Measurements from ENCODE around the gene CENPB.

CENPB gene

DNA sequence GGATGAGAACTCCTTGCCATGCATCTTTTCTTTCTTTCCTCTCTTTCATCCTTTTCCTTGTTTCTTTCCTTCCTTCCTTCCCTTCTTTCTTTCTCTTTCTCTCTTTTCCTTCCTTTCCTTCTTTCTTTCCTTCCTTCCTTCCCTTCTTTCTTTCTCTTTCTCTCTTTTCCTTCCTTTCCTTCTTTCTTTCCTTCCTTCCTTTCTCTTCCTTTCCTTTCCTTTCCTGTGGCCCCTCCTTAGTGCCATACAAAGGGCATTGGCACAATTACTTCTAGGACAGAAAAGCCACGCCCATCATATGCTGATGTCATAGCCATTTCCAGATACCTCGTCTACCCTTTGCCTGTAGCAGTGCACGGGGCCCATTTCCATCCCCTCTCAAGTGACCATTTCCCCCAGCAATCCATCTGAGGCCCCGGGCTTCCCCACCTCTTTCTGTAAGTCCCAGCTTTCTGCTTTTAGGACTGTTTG is 2.2 kb upstream of the CENPB start:
- peak; percentile 32 to 57 for DNase-seq
- TF ChIP-seq GATA1 (IDR thresholded peaks at IDR 0.05; ENCODE audit: low read depth, low read length) (no peak), POLR2A (IDR thresholded peaks at IDR 0.05; ENCODE audit: low read length) (no peak)

DNA sequence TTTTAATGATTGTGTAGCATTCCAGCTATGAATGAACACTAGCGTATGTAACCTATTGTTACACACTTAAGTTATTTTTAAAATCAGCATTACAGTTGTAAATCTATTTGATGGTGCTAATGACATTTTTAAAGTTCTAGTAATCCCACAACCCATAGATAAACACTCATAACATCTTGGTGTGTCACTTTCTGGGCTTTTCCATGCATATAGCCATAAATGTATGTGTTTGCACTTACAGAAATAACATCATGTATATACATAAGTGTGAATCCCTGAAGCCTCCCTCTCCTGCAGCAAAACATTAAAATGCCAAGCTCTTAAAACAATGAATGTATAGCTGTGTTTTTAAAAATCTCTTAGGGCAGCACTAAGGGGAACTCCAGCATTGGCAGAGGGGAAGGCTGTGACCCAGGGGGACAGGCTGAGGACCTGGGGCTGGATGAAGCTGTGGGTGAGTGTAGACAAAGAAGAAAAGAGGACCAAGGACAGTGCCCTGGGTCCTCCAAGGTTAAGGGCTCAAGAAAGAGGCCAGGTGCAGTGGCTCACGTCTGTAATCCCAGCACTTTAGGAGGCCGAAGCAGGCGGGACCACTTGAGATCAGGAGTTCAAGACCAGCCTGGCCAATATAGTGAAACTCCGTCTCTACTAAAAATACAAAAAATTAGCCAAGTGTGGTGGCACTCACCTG is 929 bp upstream of the CENPB start:
- DNase-seq, result no peak
- TF ChIP-seq GATA1 (IDR thresholded peaks at IDR 0.05; ENCODE audit: low read depth, low read length), result no peak
- TF ChIP-seq POLR2A (IDR thresholded peaks at IDR 0.05; ENCODE audit: low read length), result no peak

DNA sequence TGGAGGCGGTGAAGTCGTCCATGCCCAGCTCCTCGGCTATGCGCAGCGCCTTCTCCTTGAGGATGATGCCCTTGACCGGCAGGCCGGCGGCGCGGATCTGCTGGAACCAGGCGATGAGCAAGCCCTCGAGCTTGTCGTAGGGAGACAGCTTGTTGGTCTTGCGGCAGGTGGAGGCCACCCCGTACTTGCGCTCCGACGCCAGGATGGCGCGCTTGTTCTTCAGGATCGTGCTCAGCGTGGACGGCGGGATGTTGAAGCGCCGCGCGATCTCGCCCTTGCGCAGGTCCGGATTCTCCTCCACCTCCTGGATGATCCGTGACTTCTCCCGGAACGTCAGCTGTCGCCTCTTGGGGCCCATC is 435 bp downstream of the CENPB start:
- peak; percentile 74 to 75 for DNase-seq
- TF ChIP-seq GATA1 (IDR thresholded peaks at IDR 0.05; ENCODE audit: low read depth, low read length), result no peak

DNA sequence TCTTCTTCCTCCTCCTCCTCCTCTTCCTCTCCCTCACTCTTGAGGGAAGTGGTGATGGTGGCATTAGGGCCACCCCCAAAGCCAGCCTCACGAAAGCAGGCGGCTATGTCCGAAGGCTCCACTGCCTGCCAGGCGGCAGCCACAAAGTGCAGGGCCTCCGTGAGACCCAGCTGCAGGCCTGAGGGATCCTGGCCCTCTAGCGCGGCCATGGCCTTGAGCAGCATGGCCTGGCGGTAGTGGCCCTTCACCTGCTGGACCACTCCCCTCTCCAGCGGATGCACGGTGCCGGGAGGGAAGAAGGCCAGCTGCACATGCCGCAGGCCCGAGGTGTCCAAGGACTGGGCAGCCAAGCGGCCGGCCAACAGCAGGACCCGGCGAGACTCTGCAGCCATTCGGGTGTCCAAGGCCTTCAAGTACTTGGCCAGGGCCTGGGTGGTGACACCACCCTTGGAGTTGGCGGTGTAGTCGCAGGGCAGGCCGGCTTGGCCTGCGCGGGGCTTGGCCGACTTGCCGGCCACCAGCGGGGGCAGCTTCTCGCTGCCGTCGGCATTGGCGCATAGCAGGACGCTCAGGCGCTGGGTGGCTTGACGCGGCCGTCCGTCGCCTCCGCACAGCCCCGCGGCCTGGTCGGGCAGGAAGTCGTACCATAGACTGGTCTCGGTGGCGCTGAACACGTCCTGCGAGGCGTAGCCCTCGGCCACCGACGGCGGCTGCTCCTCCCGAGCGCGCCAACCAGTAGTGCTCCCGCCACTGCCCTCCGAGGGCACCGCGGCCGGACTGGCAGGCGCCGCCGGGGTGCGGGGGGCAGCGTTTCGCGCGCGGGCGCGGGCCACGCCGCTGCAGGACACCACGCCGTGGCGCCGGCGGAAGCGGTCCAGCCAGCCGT is 1.1 kb downstream of the CENPB start:
- no peak for TF ChIP-seq GATA1 (IDR thresholded peaks at IDR 0.05; ENCODE audit: low read depth, low read length)
- no peak for TF ChIP-seq POLR2A (IDR thresholded peaks at IDR 0.05; ENCODE audit: low read length)
- DNase-seq, result no peak

DNA sequence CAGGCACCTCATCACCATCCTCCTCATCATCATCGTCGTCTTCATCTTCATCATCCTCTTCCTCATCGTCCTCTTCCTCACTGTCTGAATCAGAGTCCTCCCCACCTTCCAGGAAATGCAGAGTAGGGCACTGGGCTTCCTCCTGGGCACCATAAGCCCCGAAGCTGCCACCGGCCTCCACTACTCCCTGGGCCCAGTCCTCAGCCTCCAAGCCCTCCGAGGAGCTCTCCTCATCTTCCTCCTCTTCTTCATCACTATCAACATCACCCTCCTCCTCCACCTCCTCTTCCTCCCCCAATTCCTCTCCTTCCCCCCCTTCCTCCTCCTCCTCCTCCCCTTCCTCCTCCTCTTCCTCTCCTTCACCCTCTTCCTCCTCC is 1.7 kb downstream of the CENPB start:
- no peak for DNase-seq
- no peak for TF ChIP-seq POLR2A (IDR thresholded peaks at IDR 0.05; ENCODE audit: low read length)
- no peak for TF ChIP-seq GATA1 (IDR thresholded peaks at IDR 0.05; ENCODE audit: low read depth, low read length)

DNA sequence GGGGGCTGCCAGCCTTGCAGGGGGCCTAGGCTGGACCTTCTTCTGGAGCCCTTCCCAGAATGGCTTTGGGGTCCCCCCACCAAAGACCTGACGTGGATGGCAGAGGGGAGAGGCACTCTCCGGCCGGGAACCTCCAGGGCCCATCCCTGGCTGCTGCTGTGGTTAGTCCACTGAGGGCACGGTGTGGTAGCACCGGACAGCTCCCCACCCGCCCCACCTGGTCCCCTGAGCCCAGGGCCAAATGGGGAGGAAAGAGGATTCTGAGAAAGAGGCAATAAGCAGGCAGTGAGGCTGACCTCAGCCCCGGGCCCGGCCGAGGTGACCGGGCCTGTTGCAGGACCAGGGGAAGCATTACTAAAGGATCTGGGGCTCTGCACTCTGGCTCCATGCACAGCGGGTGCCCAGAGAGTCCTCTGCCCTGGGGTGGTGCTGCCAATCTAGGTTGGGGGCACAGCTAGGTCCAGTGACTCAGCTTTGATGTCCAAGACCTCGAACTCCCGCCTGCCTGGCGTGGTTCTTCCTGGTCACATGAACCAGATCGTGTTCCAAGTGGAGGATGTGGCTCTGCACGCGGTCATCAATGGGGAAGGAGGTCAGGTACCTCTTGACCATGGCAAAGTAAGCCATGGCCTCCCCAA is 2.2 kb downstream of the CENPB start:
- DNase-seq, result no peak
- no peak for TF ChIP-seq GATA1 (IDR thresholded peaks at IDR 0.05; ENCODE audit: low read depth, low read length)
- no peak for TF ChIP-seq POLR2A (IDR thresholded peaks at IDR 0.05; ENCODE audit: low read length)

DNA sequence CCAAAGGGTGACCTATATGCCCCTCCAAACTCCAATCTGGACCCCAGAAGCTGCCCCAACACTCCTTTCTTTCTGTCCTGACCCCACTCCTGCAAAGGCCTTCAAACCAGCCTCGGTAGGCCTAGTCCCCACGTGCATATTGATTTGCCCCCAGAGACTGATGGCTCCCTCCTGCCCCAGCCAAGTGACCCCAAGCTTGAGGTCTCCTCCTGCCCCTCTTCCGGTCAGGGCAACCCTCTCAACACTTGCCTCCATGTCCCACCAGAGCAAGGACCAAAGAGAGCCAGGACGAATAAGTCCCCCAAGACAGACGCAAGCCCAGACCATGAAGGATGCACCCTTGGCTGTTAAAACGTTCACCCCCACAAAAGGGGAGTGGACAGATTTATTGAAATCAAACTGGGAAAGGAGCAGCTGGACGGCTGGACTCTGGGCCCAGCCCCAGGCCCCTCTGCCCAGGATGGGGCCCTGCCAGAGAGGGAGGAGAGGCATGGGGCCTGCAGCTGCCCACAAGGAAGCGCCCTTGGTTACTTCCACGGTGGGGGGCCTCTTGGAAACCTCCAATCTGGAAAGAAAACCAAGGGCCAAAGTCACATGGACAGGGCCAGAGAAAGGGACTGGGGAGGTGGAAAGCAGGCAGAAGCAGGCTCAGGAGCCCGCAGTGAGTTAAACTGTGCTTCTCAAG is 2.9 kb downstream of the CENPB start:
- DNase-seq, result no peak
- no peak for TF ChIP-seq GATA1 (IDR thresholded peaks at IDR 0.05; ENCODE audit: low read depth, low read length)
- TF ChIP-seq POLR2A (IDR thresholded peaks at IDR 0.05; ENCODE audit: low read length), result peak; percentile 6

DNA sequence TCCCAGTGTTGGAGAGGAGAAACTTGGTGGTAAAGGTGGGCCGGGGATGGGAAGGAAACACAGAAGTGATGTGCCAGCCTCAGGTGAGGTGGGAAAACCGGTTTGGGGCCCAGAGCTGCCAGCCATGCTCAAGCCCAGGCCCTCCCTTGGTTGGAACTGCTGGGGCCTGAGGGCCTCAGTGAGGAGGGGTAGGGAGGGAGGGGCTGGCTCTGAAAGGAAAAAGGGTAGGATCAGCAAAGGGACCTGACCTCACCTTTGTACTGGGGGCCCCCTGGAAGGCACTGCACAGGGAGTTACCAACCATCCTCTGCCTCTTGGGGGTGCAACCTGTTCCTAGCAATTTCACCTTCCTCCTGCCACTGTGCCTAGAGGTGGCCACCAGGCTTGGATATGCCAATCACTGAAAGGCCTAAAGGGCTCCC is 3.5 kb downstream of the CENPB start:
- TF ChIP-seq POLR2A (IDR thresholded peaks at IDR 0.05; ENCODE audit: low read length) (peak; percentile 21), GATA1 (IDR thresholded peaks at IDR 0.05; ENCODE audit: low read depth, low read length) (no peak)
- DNase-seq, result no peak

DNA sequence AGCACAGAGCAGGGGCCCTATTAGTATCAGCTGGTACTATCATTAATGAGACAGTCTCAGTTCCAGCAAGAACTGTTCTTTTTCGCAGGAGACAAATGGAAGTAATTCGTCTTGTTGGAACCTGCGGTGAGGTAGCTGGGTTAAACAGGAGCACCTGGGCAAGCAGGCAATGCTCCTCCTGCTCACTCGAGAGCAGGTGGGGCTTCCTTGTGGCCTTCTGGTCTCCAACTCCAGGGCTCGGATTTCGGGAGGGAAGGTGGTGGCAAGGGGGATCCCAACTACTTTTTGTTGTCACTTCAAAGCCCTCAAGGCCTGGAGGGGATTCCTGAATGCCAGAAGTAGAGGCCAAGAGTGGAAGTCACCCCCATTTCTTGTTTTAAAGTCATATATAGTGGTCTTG is 3.9 kb downstream of the CENPB start:
- TF ChIP-seq GATA1 (IDR thresholded peaks at IDR 0.05; ENCODE audit: low read depth, low read length), result no peak
- no peak for TF ChIP-seq POLR2A (IDR thresholded peaks at IDR 0.05; ENCODE audit: low read length)
- no peak for DNase-seq

DNA sequence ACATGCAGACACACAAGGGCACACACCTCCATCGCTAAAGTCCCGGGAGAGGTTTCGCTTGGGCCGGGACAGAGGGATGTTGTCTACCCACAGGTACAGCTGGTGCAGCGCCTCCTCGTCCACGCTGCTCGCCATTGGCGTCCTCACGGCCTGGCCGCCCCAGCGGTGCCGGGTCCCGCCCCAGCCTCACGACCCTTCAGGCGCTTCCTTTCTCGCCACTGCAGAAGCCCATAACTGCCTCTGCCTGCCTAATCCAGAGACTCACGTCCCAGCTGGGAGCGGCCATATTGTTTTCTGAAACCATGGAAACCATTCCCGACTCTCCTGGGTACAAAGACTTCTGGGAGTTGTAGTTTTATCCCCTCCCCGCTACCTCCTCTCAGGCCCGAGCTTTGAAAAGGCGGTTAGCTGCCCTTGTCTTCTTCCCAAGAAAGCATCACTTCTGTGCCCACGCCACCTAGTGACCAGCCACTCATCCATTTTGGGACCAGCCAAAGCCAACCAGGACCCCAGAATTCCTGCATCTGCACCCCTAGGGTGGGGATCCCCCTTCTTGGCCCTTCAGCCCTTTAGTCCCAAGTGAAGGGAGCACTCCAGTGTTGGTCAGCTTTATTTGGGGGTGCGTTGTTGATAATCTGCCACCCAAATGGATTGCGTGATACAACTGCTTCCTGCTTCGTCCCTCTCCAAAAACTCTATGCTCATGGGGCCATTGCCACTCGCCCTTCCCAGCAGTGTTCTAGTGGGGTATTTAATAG is 5.2 kb downstream of the CENPB start, which contains the start of gene SPEF1:
Gene SPEF1 (minus strand): TSS at position 296 of the 758 bp plus-strand sequence. CDS start 161 bp downstream, at position 135.
- no peak for TF ChIP-seq GATA1 (IDR thresholded peaks at IDR 0.05; ENCODE audit: low read depth, low read length)
- TF ChIP-seq POLR2A (IDR thresholded peaks at IDR 0.05; ENCODE audit: low read length), result no peak
- peak; percentile 87 to 89 for DNase-seq

DNA sequence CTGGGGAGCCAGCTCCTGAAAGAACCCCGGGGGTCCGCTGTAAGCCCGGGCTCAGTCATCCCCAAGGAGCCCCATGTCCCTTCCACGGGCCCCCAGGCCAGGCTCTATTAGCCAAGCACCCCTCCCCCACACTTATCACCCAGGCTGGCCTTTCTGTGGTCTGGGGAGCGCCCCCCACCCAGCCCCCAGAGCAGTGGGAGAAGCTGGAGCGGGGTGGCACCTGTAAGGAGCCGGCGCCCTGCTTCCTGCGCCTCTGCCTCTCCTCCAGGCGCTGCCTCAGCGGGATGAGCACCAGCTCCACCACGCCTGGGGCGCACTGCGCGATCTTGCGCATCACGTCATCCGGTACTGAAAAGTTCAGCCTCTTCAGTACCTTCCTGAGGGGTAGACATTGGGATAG is 7.6 kb downstream of the CENPB start:
- DNase-seq, result no peak
- no peak for TF ChIP-seq POLR2A (IDR thresholded peaks at IDR 0.05; ENCODE audit: low read length)
- TF ChIP-seq GATA1 (IDR thresholded peaks at IDR 0.05; ENCODE audit: low read depth, low read length), result no peak

DNA sequence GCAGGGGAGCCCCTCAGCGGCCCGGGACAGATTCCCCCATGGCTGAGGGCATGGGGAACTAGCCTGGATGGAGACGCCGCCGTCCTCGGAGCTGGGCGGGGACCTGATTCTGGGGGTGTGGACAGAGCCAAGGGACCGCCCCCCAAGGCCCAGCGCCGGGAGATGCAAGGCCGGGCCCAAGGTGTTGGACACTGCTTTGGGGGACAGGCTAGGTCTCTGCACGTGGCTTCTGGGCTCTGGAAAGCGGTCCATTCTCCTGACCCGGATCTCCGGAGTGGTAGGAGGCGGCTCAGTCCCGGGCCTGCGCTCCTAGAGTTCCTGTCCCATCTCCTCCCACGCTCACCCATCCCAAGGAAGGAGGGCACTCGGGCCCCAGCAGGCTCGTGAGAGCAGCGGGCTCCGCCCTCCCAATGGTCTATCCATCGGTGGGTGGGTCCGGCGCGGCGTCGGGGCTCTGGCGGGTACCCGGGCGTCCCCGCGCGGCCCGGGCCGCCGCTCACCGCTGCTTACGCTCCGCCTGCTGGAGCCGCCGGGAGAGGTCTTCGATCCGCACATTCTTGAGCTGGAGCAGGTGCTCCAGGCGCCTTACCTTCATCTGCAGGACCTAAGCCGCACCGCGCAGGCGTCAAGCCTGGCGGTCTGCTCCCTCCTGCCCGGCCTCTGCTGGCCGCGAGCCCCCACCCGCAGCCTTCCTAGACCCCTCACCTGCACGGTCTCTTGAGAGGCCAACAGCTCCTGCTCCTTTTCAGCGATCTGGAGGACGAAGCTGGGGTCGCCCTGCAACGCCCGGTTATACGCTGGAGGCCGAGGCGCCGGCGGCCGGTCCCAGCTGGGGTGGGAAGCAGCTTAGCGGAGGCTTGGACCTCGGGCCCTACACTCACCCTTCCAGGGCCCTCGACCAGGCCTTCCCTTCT is 8.6 kb downstream of the CENPB start:
- TF ChIP-seq POLR2A (IDR thresholded peaks at IDR 0.05; ENCODE audit: low read length) (no peak), GATA1 (IDR thresholded peaks at IDR 0.05; ENCODE audit: low read depth, low read length) (no peak)
- DNase-seq, result peak; percentile 25 to 41

Measured in erythroblast (primary cell).